ENCODE data around the gene ZNF311. TPM values are rescaled to one million over a fixed set of nuclear protein-coding genes. Genes with fewer than 3 reads are reported as not detected.

ZNF311 gene
- polyA plus RNA-seq, 2 of the 4 experiments (the other 2 are of a cell fraction) = 0.27 to 0.74 TPM

- no peak for DNase-seq (ENCODE audit: low read depth in 1 of 2, low spot score in 1 of 2)
- no peaks in the 10 kb centered on the region for H3K4me1 ChIP-seq
- no peaks in the 10 kb centered on the region for H3K9me3 ChIP-seq
- H3K4me3 ChIP-seq = no peak overlapping the region
- 0% methylated on average over 2 of the region's 2 CpGs for WGBS (ENCODE audit: missing lambda C conversion rate)
- no peak for ATAC-seq
- ChIA-PET POLR2A (no interaction called here), CTCF (no interaction called here)
- TF ChIP-seq NPAS2 (CRISPR knock-in tag; IDR thresholded peaks at IDR 0.05; ENCODE audit: borderline replicate concordance) (no peak), KDM1A (IDR thresholded peaks at IDR 0.05; ENCODE audit: low read depth) (no peak), EHMT2 (IDR thresholded peaks at IDR 0.05; ENCODE audit: low read depth) (no peak), ZFP36 (IDR thresholded peaks at IDR 0.05; ENCODE audit: borderline replicate concordance, partially characterized antibody) (no peak), RARB (CRISPR knock-in tag; IDR thresholded peaks at IDR 0.05) (no peak), GATA3 (IDR thresholded peaks at IDR 0.05; ENCODE audit: borderline replicate concordance) (no peak), KDM5A (IDR thresholded peaks at IDR 0.05) (no peak), CHD4 (IDR thresholded peaks at IDR 0.05; ENCODE audit: borderline replicate concordance) (no peak), HES2 (IDR thresholded peaks at IDR 0.05) (no peak), CEBPB (IDR thresholded peaks at IDR 0.05) (no peak), FOXS1 (CRISPR knock-in tag; IDR thresholded peaks at IDR 0.05) (no peak), ZC3H11A (IDR thresholded peaks at IDR 0.05) (no peak), TFCP2L1 (CRISPR knock-in tag; IDR thresholded peaks at IDR 0.05) (no peak), ESRRA (IDR thresholded peaks at IDR 0.05; ENCODE audit: borderline replicate concordance, low read length) (no peak), JUNB (IDR thresholded peaks at IDR 0.05) (no peak), ZNF302 (CRISPR knock-in tag; IDR thresholded peaks at IDR 0.05) (no peak)
- TF ChIP-seq, protein P1, sequence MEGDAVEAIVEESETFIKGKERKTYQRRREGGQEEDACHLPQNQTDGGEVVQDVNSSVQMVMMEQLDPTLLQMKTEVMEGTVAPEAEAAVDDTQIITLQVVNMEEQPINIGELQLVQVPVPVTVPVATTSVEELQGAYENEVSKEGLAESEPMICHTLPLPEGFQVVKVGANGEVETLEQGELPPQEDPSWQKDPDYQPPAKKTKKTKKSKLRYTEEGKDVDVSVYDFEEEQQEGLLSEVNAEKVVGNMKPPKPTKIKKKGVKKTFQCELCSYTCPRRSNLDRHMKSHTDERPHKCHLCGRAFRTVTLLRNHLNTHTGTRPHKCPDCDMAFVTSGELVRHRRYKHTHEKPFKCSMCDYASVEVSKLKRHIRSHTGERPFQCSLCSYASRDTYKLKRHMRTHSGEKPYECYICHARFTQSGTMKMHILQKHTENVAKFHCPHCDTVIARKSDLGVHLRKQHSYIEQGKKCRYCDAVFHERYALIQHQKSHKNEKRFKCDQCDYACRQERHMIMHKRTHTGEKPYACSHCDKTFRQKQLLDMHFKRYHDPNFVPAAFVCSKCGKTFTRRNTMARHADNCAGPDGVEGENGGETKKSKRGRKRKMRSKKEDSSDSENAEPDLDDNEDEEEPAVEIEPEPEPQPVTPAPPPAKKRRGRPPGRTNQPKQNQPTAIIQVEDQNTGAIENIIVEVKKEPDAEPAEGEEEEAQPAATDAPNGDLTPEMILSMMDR (IDR thresholded peaks at IDR 0.05) = no peak
- TF ChIP-seq, protein P2, sequence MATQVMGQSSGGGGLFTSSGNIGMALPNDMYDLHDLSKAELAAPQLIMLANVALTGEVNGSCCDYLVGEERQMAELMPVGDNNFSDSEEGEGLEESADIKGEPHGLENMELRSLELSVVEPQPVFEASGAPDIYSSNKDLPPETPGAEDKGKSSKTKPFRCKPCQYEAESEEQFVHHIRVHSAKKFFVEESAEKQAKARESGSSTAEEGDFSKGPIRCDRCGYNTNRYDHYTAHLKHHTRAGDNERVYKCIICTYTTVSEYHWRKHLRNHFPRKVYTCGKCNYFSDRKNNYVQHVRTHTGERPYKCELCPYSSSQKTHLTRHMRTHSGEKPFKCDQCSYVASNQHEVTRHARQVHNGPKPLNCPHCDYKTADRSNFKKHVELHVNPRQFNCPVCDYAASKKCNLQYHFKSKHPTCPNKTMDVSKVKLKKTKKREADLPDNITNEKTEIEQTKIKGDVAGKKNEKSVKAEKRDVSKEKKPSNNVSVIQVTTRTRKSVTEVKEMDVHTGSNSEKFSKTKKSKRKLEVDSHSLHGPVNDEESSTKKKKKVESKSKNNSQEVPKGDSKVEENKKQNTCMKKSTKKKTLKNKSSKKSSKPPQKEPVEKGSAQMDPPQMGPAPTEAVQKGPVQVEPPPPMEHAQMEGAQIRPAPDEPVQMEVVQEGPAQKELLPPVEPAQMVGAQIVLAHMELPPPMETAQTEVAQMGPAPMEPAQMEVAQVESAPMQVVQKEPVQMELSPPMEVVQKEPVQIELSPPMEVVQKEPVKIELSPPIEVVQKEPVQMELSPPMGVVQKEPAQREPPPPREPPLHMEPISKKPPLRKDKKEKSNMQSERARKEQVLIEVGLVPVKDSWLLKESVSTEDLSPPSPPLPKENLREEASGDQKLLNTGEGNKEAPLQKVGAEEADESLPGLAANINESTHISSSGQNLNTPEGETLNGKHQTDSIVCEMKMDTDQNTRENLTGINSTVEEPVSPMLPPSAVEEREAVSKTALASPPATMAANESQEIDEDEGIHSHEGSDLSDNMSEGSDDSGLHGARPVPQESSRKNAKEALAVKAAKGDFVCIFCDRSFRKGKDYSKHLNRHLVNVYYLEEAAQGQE (IDR thresholded peaks at IDR 0.05) = no peak
- TF ChIP-seq, protein P3, sequence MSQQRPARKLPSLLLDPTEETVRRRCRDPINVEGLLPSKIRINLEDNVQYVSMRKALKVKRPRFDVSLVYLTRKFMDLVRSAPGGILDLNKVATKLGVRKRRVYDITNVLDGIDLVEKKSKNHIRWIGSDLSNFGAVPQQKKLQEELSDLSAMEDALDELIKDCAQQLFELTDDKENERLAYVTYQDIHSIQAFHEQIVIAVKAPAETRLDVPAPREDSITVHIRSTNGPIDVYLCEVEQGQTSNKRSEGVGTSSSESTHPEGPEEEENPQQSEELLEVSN (IDR thresholded peaks at IDR 0.05; ENCODE audit: borderline replicate concordance, low read depth) = no peak
- no peak overlapping the region for H3K4me2 ChIP-seq
- no peak overlapping the region for H3K27ac ChIP-seq
- no peak for FAIRE-seq
Measured at GRCh38 chr6:29025927-29026585, 20.9 kb upstream of the ZNF311 start.

- WGBS (ENCODE audit: missing lambda C conversion rate) = 9% methylated on average over 2 of the region's 2 CpGs
Measured at GRCh38 chr6:29021434-29021833, 16.3 kb upstream of the ZNF311 start.

More at GRCh38 chr6:29021434-29021833, 16.3 kb upstream of the ZNF311 start:
- no peak for ATAC-seq
- H3K4me2 ChIP-seq = no peak overlapping the region
- H3K27ac ChIP-seq = no peak overlapping the region
- no peak for FAIRE-seq
- H3K9me3 ChIP-seq = no peaks in the 10 kb centered on the region
- no peak for TF ChIP-seq MAZ (IDR thresholded peaks at IDR 0.05; ENCODE audit: borderline replicate concordance, low read depth, low read length)
- no peak for TF ChIP-seq ZC3H11A (IDR thresholded peaks at IDR 0.05)
- no peak for TF ChIP-seq HOXB13 (CRISPR knock-in tag; IDR thresholded peaks at IDR 0.05; ENCODE audit: low read depth)
- TF ChIP-seq BHLHE40 (IDR thresholded peaks at IDR 0.05; ENCODE audit: low read depth, low read length) = no peak
- no peak for TF ChIP-seq NPAS2 (CRISPR knock-in tag; IDR thresholded peaks at IDR 0.05; ENCODE audit: borderline replicate concordance)
- no peak for TF ChIP-seq CHD2 (IDR thresholded peaks at IDR 0.05; ENCODE audit: low read length, partially characterized antibody)
- no peak for TF ChIP-seq JUNB (IDR thresholded peaks at IDR 0.05)
- TF ChIP-seq ZNF302 (CRISPR knock-in tag; IDR thresholded peaks at IDR 0.05) = no peak
- TF ChIP-seq HOXB5 (CRISPR knock-in tag; IDR thresholded peaks at IDR 0.05) = no peak
- no peak for TF ChIP-seq FOSL2 (IDR thresholded peaks at IDR 0.05)
- TF ChIP-seq FOSL2 (CRISPR knock-in tag; IDR thresholded peaks at IDR 0.05) = no peak
- H3K4me3 ChIP-seq = no peak overlapping the region
- no peak for DNase-seq (ENCODE audit: low read depth in 1 of 2, low spot score in 1 of 2)
- ChIA-PET POLR2A (no interaction called here), CTCF (no interaction called here)
- no peaks in the 10 kb centered on the region for H3K4me1 ChIP-seq
